Measurements from ENCODE around the gene ABCG1.

The ABCG1 gene

GRCh38 chr21:42227909-42228708 lies 9.2 kb downstream of the ABCG1 start:
- DNase-seq: peak; percentile 94
- peaks cover 5% of the 10 kb centered on the region for H3K9me3 Mint-ChIP-seq
- no peaks in the 10 kb centered on the region for H3K27me3 Mint-ChIP-seq
- peak overlapping the region; percentile 11 for H3K4me3 Mint-ChIP-seq
- peaks cover 87% of the 10 kb centered on the region for H3K4me1 Mint-ChIP-seq
- CTCF ChIA-PET: interaction anchor here (0.8 to 2.1 kb wide), 4 partner anchors 10 to 64 kb away, joined by 3 to 11 read pairs (median 4); no protein-coding TSS in a partner anchor
- H3K36me3 Mint-ChIP-seq: peaks cover 49% of the 10 kb centered on the region
- H3K27ac Mint-ChIP-seq: peak overlapping the region; percentile 87

GRCh38 chr21:42228709-42229220 lies 9.8 kb downstream of the ABCG1 start:
- peaks cover 92% of the 10 kb centered on the region for H3K4me1 Mint-ChIP-seq
- peaks cover 46% of the 10 kb centered on the region for H3K36me3 Mint-ChIP-seq
- peaks cover 5% of the 10 kb centered on the region for H3K9me3 Mint-ChIP-seq

DNA sequence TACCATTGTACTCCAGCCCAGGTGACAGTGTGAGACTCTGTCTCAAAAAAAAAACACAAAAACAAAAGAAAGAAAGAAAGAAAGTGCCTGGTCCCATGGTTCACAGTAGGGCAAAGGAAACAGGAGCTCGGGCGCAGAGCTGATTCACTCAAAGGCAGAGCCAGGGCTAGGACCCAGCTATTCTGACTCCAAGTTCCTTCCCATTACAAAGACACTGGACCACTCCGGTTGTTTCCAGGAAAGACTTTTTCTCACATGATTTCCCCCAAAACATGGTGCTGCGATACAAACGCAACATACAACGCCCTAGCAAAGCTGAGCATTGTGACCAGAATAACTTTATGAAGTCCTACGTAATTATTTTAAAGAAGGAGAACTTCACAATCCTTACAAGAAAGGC lies 10.7 kb downstream of the ABCG1 start:
- H3K4me1 Mint-ChIP-seq: peaks cover 99% of the 10 kb centered on the region
- H3K36me3 Mint-ChIP-seq: peaks cover 46% of the 10 kb centered on the region
- H3K4me3 Mint-ChIP-seq: no peak overlapping the region
- H3K27ac Mint-ChIP-seq: peak overlapping the region; percentile 49
- no peaks in the 10 kb centered on the region for H3K27me3 Mint-ChIP-seq
- peak; percentile 1 for DNase-seq
- CTCF ChIA-PET: interaction anchor here (0.8 to 2.4 kb wide), 4 partner anchors 9 to 29 kb away, joined by 3 to 11 read pairs (median 8); no protein-coding TSS in a partner anchor
- peaks cover 5% of the 10 kb centered on the region for H3K9me3 Mint-ChIP-seq

More at GRCh38 chr21:42228709-42229220, 9.8 kb downstream of the ABCG1 start:
- no peak overlapping the region for H3K4me3 Mint-ChIP-seq
- peak; percentile 13 for DNase-seq
- H3K27me3 Mint-ChIP-seq: no peaks in the 10 kb centered on the region
- CTCF ChIA-PET: interaction anchor here (0.8 to 2.4 kb wide), 5 partner anchors 8 to 65 kb away, joined by 3 to 11 read pairs (median 6); no protein-coding TSS in a partner anchor
- peak overlapping the region; percentile 87 for H3K27ac Mint-ChIP-seq

- no peak for DNase-seq
- peaks cover 97% of the 10 kb centered on the region for H3K4me1 Mint-ChIP-seq
- H3K27ac Mint-ChIP-seq: no peak overlapping the region
- peaks cover 43% of the 10 kb centered on the region for H3K36me3 Mint-ChIP-seq
- CTCF ChIA-PET: interaction anchor here (1.3 to 2.4 kb wide), 2 partner anchors 9 to 10 kb away, joined by 3 to 11 read pairs; no protein-coding TSS in a partner anchor
- no peaks in the 10 kb centered on the region for H3K27me3 Mint-ChIP-seq
- H3K9me3 Mint-ChIP-seq: peaks cover 5% of the 10 kb centered on the region
- no peak overlapping the region for H3K4me3 Mint-ChIP-seq
Measured at GRCh38 chr21:42230178-42230577, 11.2 kb downstream of the ABCG1 start.

DNA sequence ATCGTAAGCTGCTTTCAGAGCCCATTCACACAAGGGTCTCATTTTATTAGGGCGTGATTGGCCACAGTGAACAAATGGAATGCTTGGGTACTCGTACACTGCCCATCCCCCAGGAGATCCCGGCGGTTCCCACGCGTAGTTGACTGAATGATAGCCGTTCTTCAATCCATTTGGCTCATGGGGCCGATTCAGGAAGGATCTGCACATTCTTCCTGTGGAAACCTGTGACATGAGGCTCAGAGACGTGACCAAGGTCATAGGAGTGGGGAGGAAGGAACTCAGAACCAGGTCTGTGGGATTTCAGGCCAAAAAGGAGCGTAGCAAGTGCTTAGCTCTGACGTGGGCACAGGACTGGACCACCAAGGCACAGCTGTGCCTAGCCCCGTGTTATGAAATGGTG lies 11.7 kb downstream of the ABCG1 start:
- Mint-ChIP-seq H3K4me1 (peaks cover 97% of the 10 kb centered on the region), H3K27me3 (no peaks in the 10 kb centered on the region), H3K9me3 (peaks cover 5% of the 10 kb centered on the region), H3K36me3 (peaks cover 38% of the 10 kb centered on the region), H3K4me3 (no peak overlapping the region), H3K27ac (no peak overlapping the region)
- CTCF ChIA-PET: interaction anchor here (0.7 to 2.4 kb wide), 3 partner anchors 8 to 226 kb away, joined by 3 to 11 read pairs (median 3); no protein-coding TSS in a partner anchor
- DNase-seq: no peak

- DNase-seq: no peak
- Mint-ChIP-seq H3K4me1 (peaks cover 97% of the 10 kb centered on the region), H3K4me3 (no peak overlapping the region), H3K36me3 (peaks cover 27% of the 10 kb centered on the region), H3K27me3 (no peaks in the 10 kb centered on the region), H3K27ac (peak overlapping the region; percentile 69), H3K9me3 (peaks cover 5% of the 10 kb centered on the region)
- CTCF ChIA-PET: interaction anchor here (3.6 kb wide), 1 partner anchor 28 kb away, joined by 18 read pairs; no protein-coding TSS in a partner anchor
Measured at GRCh38 chr21:42231756-42232155, 12.8 kb downstream of the ABCG1 start.

- Mint-ChIP-seq H3K4me1 (peaks cover 97% of the 10 kb centered on the region), H3K4me3 (peak overlapping the region; percentile 36), H3K27ac (peak overlapping the region; percentile 97), H3K9me3 (peaks cover 5% of the 10 kb centered on the region), H3K27me3 (no peaks in the 10 kb centered on the region), H3K36me3 (peaks cover 23% of the 10 kb centered on the region)
- DNase-seq: peak; percentile 57
- CTCF ChIA-PET: interaction anchor here (1.2 to 3.6 kb wide), 7 partner anchors 8 to 43 kb away, joined by 3 to 18 read pairs (median 5); no protein-coding TSS in a partner anchor
Measured at GRCh38 chr21:42232176-42232825, 13.4 kb downstream of the ABCG1 start.

- Mint-ChIP-seq H3K36me3 (peaks cover 16% of the 10 kb centered on the region), H3K4me1 (peaks cover 97% of the 10 kb centered on the region), H3K27me3 (no peaks in the 10 kb centered on the region), H3K9me3 (no peaks in the 10 kb centered on the region), H3K27ac (peak overlapping the region; percentile 97), H3K4me3 (peak overlapping the region; percentile 36)
- peak; percentile 89 for DNase-seq
- CTCF ChIA-PET: interaction anchor here (1.2 to 3.6 kb wide), 10 partner anchors 9 to 69 kb away, joined by 3 to 21 read pairs (median 5); partner anchors contain the start of gene ABCG1
Measured at GRCh38 chr21:42233067-42233961, 14.4 kb downstream of the ABCG1 start.

DNA sequence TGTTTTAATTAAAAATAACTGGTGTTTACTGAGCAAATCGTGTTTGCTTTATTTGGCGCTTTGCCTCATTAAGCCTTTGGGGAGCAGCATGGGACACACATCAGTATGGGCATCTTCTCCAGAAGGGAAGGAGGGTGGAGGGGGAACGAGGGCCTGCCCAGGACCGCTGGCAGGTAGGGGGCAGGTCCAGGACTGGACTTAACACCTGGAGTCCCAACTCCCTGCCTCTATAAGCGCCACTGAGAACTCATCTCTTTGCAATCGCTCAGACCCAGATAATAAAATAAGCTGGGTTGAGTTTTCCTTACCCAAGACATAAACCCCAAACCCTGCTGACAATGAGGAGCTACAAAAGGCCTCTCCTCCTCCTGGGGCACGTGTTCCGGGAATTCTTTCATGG lies 15.1 kb downstream of the ABCG1 start:
- no peaks in the 10 kb centered on the region for H3K27me3 Mint-ChIP-seq
- peaks cover 97% of the 10 kb centered on the region for H3K4me1 Mint-ChIP-seq
- DNase-seq: no peak
- CTCF ChIA-PET: interaction anchor here (0.6 to 3.6 kb wide), 12 partner anchors 9 to 89 kb away, joined by 3 to 21 read pairs (median 4); partner anchors contain the start of gene ABCG1
- H3K9me3 Mint-ChIP-seq: no peaks in the 10 kb centered on the region
- peaks cover 16% of the 10 kb centered on the region for H3K36me3 Mint-ChIP-seq
- H3K4me3 Mint-ChIP-seq: peak overlapping the region; percentile 36
- H3K27ac Mint-ChIP-seq: peak overlapping the region; percentile 97

- Mint-ChIP-seq H3K27ac (peak overlapping the region; percentile 97), H3K4me1 (peaks cover 97% of the 10 kb centered on the region), H3K27me3 (no peaks in the 10 kb centered on the region), H3K4me3 (peak overlapping the region; percentile 56), H3K9me3 (no peaks in the 10 kb centered on the region), H3K36me3 (peaks cover 16% of the 10 kb centered on the region)
- peak; percentile 88 for DNase-seq
- CTCF ChIA-PET: interaction anchor here (0.6 to 3.6 kb wide), 11 partner anchors 8 to 90 kb away, joined by 3 to 21 read pairs (median 3); partner anchors contain the start of gene ABCG1
Measured at GRCh38 chr21:42234464-42235241, 15.7 kb downstream of the ABCG1 start.

DNA sequence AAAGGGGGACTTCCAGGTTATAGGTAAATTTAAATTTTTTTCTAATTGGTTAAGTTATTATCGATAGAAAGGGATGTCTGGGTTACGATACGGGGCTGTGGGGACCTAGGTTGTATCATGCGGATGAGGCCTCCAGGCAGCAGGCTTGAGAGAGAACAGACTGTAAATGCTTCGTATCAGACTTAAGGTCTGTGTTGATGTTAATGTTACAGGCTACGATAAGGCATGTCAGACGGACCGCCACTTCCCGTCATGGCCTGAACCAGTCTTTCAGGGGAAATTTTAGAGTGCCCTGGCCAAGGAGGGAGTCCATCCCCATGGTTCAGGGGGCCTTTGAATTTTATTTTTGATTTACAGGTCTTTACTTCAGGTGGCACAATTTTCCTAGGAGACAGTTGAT lies 16.7 kb downstream of the ABCG1 start:
- peaks cover 8% of the 10 kb centered on the region for H3K36me3 Mint-ChIP-seq
- no peak for DNase-seq
- H3K4me1 Mint-ChIP-seq: peaks cover 92% of the 10 kb centered on the region
- CTCF ChIA-PET: interaction anchor here (0.6 to 4.4 kb wide), 3 partner anchors 14 to 25 kb away, joined by 3 to 56 read pairs (median 21); partner anchors contain the start of gene ABCG1
- H3K4me3 Mint-ChIP-seq: peak overlapping the region; percentile 60
- H3K27me3 Mint-ChIP-seq: no peaks in the 10 kb centered on the region
- no peaks in the 10 kb centered on the region for H3K9me3 Mint-ChIP-seq
- H3K27ac Mint-ChIP-seq: peak overlapping the region; percentile 77

DNA sequence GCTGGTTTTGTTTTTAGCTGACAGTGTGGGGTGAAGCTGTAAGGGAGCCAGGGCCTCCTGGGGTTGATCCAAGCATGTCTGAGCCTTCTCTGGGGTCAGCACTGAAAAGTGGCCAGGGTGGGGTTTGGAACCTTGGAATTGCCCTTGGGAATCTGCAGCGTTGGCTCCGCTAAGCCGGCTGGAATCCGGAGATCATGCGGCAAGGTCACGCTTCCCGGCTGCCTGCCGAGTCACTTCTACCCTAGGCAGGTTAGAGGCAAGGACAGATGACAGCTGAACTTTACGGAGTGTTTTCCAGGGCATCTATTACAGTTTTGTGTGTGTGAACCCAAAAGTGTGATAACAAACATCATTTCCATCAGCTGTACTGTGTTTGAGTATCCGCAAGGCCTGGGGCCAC lies 17.1 kb downstream of the ABCG1 start:
- H3K27me3 Mint-ChIP-seq: no peaks in the 10 kb centered on the region

More for the DNA sequence above, 17.1 kb downstream of the ABCG1 start:
- H3K36me3 Mint-ChIP-seq: peaks cover 7% of the 10 kb centered on the region
- CTCF ChIA-PET: interaction anchor here (1.1 to 4.4 kb wide), 3 partner anchors 16 to 24 kb away, joined by 5 to 56 read pairs (median 21); partner anchors contain the start of gene ABCG1
- no peaks in the 10 kb centered on the region for H3K9me3 Mint-ChIP-seq
- peak overlapping the region; percentile 77 for H3K27ac Mint-ChIP-seq
- no peak for DNase-seq
- peak overlapping the region; percentile 60 for H3K4me3 Mint-ChIP-seq
- peaks cover 89% of the 10 kb centered on the region for H3K4me1 Mint-ChIP-seq

Measured in activated naive CD4-positive, alpha-beta T cell treated with anti-CD3 and anti-CD28 coated beads, Interleukin-2, amount 10 ng/mL, durations not matched to agents 7 days and 5 days (primary cell).